WTC11 (cell line): Measurements from ENCODE around the gene ZNF329. TPM values are rescaled to one million over a fixed set of nuclear protein-coding genes. Genes with fewer than 3 reads are reported as not detected.

Source experiments
- ATAC-seq: fragments of 200-7000 bp; cut with Tn5 transposase; 2 replicates; pipeline ENCODE4 v1.10.0; 2021; ENCODE audit warnings: mild to moderate bottlenecking, moderate library complexity
- CTCF ChIA-PET: fragments of 300-600 bp; sonication (Branson Sonifier 250); formaldehyde crosslinking; loops from one replicate; lab custom pipeline; 2021; ENCODE audit warnings: antibody characterized with exemption; lab: Charles Lee
- POLR2A ChIA-PET: fragments of 350-600 bp; sonication (Branson Sonifier 250); formaldehyde crosslinking; loops from one replicate; lab custom pipeline; 2021; ENCODE audit warnings: antibody characterized with exemption; lab: Charles Lee
- DNase-seq: peaks from one replicate; pipeline ENCODE4 v3.0.0; 2021; ENCODE audit warnings: low spot score
- H3K27ac Mint-ChIP-seq: 2 replicates; pipeline ENCODE4 v1.8.0; 2021; ENCODE audit warnings: mixed read lengths
- H3K27me3 Mint-ChIP-seq: 2 replicates; pipeline ENCODE4 v1.8.0; 2021; ENCODE audit warnings: low read depth, mild to moderate bottlenecking, moderate library complexity, mixed read lengths
- H3K36me3 Mint-ChIP-seq: 2 replicates; pipeline ENCODE4 v1.8.0; 2021; ENCODE audit warnings: mixed read lengths
- H3K4me1 Mint-ChIP-seq: 2 replicates; pipeline ENCODE4 v1.8.0; 2022; ENCODE audit warnings: mixed read lengths
- H3K4me3 Mint-ChIP-seq: 2 replicates; pipeline ENCODE4 v1.8.0; 2021; ENCODE audit warnings: mild to moderate bottlenecking, moderate library complexity, mixed read lengths
- H3K9me3 Mint-ChIP-seq: 2 replicates; pipeline ENCODE4 v1.8.0; 2021; ENCODE audit warnings: mixed read lengths
- ATF1 ChIP-seq: sonication (generic); formaldehyde crosslinking; IDR thresholded peaks from 2 replicates; pipeline ENCODE4 v1.8.1; 2023; ENCODE audit warnings: mild to moderate bottlenecking, moderate library complexity, missing genetic modification reagents
- CREM ChIP-seq: sonication (generic); formaldehyde crosslinking; IDR thresholded peaks from 2 replicates; pipeline ENCODE4 v1.8.1; 2022; ENCODE audit warnings: mild to moderate bottlenecking, missing genetic modification reagents, moderate library complexity
- ESRRA ChIP-seq: sonication (generic); formaldehyde crosslinking; IDR thresholded peaks from 2 replicates; pipeline ENCODE4 v1.8.1; 2022; ENCODE audit warnings: mild to moderate bottlenecking, missing genetic modification reagents, borderline replicate concordance
- FOXK1 ChIP-seq: sonication (generic); formaldehyde crosslinking; IDR thresholded peaks from 2 replicates; pipeline ENCODE4 v1.8.0; 2022; ENCODE audit warnings: mild to moderate bottlenecking, moderate library complexity, missing genetic modification reagents
- GTF2I ChIP-seq: fragments of 250-450 bp; sonication (Bioruptor Pico); conservative IDR thresholded peaks from 2 replicates; pipeline ENCODE4 v1.4.0; 2021; ENCODE audit warnings: mild to moderate bottlenecking
- HMGA2 ChIP-seq: fragments of 250-450 bp; sonication (Bioruptor Pico); IDR thresholded peaks from 2 replicates; pipeline ENCODE4 v1.4.0; 2021; ENCODE audit warnings: mild to moderate bottlenecking, moderate library complexity
- NR3C1 ChIP-seq: sonication (generic); formaldehyde crosslinking; conservative IDR thresholded peaks from 2 replicates; pipeline ENCODE4 v1.8.1; 2023; ENCODE audit warnings: low read depth, mild to moderate bottlenecking, missing genetic modification reagents
- ZNF396 ChIP-seq: fragments of 250-450 bp; sonication (Bioruptor Pico); IDR thresholded peaks from 2 replicates; pipeline ENCODE4 v1.8.0; 2021; ENCODE audit warnings: mild to moderate bottlenecking, moderate library complexity, borderline replicate concordance
- ZNF416 ChIP-seq: fragments of 250-450 bp; sonication (Bioruptor Pico); IDR thresholded peaks from 2 replicates; pipeline ENCODE4 v1.9.0; 2021; ENCODE audit warnings: mild to moderate bottlenecking, inconsistent platforms
- ZNF671 ChIP-seq: fragments of 250-450 bp; sonication (Bioruptor Pico); IDR thresholded peaks from 2 replicates; pipeline ENCODE4 v1.8.0; 2021; ENCODE audit warnings: mild to moderate bottlenecking
- total RNA-seq: library from RNA; stranded (reverse); gene quantifications from 3 replicates; pipeline ENCODE4 v1.2.3, GENCODE V29; 2021
- TF ChIP-seq, protein P1 (sequence below): sonication (generic); formaldehyde crosslinking; IDR thresholded peaks from 2 replicates; pipeline ENCODE4 v1.8.1; 2023; ENCODE audit warnings: mild to moderate bottlenecking, moderate library complexity, missing genetic modification reagents
- TF ChIP-seq, protein P2 (sequence below): sonication (generic); formaldehyde crosslinking; IDR thresholded peaks from 2 replicates; pipeline ENCODE4 v1.8.1; 2023; ENCODE audit warnings: mild to moderate bottlenecking, missing genetic modification reagents, moderate library complexity
- TF ChIP-seq, protein P3 (sequence below): fragments of 250-450 bp; sonication (Bioruptor Pico); conservative IDR thresholded peaks from 2 replicates; pipeline ENCODE4 v1.9.0; 2021; ENCODE audit warnings: mild to moderate bottlenecking
- TF ChIP-seq, protein P4 (sequence below): sonication (generic); formaldehyde crosslinking; IDR thresholded peaks from 2 replicates; pipeline ENCODE4 v1.8.0; 2022; ENCODE audit warnings: mild to moderate bottlenecking, missing genetic modification reagents
- TF ChIP-seq, protein P5 (sequence below): fragments of 200-600 bp; IDR thresholded peaks from 2 replicates; pipeline ENCODE4 v1.8.0; 2022; ENCODE audit warnings: antibody characterized with exemption
- TF ChIP-seq, protein P6 (sequence below): fragments of 250-450 bp; sonication (Bioruptor Pico); IDR thresholded peaks from 2 replicates; pipeline ENCODE4 v1.9.0; 2021; ENCODE audit warnings: mild to moderate bottlenecking
- TF ChIP-seq, protein P7 (sequence below): sonication (generic); formaldehyde crosslinking; conservative IDR thresholded peaks from 2 replicates; pipeline ENCODE4 v1.8.1; 2023; ENCODE audit warnings: mild to moderate bottlenecking, low read depth, missing genetic modification reagents, moderate library complexity

Gene ZNF329
- total RNA-seq, 1 experiment from 2014 or later = 16.3 TPM

DNA sequence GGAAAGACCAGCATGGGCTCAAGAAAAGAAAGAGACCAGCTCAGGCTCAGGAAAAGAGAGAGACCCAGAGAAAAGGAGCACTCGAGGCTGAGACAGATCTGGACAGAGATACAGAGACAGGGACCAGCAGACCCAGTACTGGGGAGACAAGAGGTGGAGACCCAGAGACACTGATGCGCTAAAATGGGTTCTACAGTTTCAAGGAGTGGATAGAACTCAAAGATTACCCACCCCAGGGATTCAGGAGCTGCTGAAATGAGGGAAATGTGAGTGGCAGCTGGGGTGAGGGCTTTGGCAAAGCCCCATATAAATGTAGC is 51.9 kb downstream of the ZNF329 start:
- Mint-ChIP-seq H3K9me3 (peaks cover 16% of the 10 kb centered on the region), H3K27me3 (peaks cover 5% of the 10 kb centered on the region), H3K4me1 (peaks cover 12% of the 10 kb centered on the region), H3K4me3 (peak overlapping the region; percentile 73), H3K27ac (peak overlapping the region; percentile 100), H3K36me3 (peaks cover 6% of the 10 kb centered on the region)
- ATAC-seq (no peak), DNase-seq (no peak)
- CTCF ChIA-PET = interaction anchor here (1.3 to 1.5 kb wide), 3 partner anchors 40 to 77 kb away, joined by 3 read pairs; partner anchors contain the start of gene ZNF135
- TF ChIP-seq CREM (CRISPR knock-in tag) (no peak), ESRRA (no peak), ATF1 (no peak), NR3C1 (no peak), FOXK1 (CRISPR knock-in tag) (no peak), GTF2I (CRISPR knock-in tag) (no peak; the same call in 1 of the 2 replicates), ZNF396 (CRISPR knock-in tag) (no peak), ZNF671 (CRISPR knock-in tag) (no peak), ZNF416 (no peak), HMGA2 (CRISPR knock-in tag) (no peak)
- TF ChIP-seq, protein P1, sequence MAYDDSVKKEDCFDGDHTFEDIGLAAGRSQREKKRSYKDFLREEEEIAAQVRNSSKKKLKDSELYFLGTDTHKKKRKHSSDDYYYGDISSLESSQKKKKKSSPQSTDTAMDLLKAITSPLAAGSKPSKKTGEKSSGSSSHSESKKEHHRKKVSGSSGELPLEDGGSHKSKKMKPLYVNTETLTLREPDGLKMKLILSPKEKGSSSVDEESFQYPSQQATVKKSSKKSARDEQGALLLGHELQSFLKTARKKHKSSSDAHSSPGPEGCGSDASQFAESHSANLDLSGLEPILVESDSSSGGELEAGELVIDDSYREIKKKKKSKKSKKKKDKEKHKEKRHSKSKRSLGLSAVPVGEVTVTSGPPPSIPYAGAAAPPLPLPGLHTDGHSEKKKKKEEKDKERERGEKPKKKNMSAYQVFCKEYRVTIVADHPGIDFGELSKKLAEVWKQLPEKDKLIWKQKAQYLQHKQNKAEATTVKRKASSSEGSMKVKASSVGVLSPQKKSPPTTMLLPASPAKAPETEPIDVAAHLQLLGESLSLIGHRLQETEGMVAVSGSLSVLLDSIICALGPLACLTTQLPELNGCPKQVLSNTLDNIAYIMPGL (CRISPR knock-in tag) = no peak
- TF ChIP-seq, protein P2, sequence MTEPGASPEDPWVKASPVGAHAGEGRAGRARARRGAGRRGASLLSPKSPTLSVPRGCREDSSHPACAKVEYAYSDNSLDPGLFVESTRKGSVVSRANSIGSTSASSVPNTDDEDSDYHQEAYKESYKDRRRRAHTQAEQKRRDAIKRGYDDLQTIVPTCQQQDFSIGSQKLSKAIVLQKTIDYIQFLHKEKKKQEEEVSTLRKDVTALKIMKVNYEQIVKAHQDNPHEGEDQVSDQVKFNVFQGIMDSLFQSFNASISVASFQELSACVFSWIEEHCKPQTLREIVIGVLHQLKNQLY (CRISPR knock-in tag) = no peak
- TF ChIP-seq, protein P3, sequence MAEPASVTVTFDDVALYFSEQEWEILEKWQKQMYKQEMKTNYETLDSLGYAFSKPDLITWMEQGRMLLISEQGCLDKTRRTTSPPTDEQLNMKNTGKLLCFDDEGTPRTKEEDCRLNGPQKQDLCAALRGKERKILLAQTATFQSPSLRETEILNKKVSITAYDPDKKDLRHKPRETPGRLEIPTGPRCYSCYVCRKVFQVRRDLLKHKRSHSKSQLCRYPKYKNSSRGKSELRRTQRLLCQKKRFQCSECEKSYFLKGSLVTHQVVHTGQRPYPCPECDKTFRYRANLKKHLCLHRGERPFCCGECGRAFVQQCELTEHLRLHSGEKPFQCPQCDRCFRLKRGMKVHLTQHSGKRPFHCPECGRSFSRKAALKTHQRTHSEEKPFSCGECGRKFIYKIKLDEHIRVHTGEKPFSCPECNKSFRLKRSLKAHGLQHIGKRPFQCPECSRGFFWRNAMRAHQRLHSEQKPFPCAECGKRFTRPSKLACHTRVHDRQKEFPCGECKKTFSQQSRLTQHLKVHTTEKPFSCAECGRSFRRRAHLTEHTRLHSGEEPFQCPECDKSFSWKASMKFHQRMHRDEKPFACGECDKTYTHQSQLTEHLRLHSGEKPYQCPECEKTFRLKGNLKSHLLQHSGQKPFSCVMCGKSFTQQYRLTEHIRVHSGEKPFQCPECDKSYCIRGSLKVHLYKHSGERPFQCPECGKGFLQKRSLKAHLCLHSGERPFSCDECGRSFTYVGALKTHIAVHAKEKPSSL (CRISPR knock-in tag) = no peak
- TF ChIP-seq, protein P4, sequence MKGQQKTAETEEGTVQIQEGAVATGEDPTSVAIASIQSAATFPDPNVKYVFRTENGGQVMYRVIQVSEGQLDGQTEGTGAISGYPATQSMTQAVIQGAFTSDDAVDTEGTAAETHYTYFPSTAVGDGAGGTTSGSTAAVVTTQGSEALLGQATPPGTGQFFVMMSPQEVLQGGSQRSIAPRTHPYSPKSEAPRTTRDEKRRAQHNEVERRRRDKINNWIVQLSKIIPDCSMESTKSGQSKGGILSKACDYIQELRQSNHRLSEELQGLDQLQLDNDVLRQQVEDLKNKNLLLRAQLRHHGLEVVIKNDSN (CRISPR knock-in tag) = no peak
- TF ChIP-seq, protein P5, sequence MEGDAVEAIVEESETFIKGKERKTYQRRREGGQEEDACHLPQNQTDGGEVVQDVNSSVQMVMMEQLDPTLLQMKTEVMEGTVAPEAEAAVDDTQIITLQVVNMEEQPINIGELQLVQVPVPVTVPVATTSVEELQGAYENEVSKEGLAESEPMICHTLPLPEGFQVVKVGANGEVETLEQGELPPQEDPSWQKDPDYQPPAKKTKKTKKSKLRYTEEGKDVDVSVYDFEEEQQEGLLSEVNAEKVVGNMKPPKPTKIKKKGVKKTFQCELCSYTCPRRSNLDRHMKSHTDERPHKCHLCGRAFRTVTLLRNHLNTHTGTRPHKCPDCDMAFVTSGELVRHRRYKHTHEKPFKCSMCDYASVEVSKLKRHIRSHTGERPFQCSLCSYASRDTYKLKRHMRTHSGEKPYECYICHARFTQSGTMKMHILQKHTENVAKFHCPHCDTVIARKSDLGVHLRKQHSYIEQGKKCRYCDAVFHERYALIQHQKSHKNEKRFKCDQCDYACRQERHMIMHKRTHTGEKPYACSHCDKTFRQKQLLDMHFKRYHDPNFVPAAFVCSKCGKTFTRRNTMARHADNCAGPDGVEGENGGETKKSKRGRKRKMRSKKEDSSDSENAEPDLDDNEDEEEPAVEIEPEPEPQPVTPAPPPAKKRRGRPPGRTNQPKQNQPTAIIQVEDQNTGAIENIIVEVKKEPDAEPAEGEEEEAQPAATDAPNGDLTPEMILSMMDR = no peak
- TF ChIP-seq, protein P6, sequence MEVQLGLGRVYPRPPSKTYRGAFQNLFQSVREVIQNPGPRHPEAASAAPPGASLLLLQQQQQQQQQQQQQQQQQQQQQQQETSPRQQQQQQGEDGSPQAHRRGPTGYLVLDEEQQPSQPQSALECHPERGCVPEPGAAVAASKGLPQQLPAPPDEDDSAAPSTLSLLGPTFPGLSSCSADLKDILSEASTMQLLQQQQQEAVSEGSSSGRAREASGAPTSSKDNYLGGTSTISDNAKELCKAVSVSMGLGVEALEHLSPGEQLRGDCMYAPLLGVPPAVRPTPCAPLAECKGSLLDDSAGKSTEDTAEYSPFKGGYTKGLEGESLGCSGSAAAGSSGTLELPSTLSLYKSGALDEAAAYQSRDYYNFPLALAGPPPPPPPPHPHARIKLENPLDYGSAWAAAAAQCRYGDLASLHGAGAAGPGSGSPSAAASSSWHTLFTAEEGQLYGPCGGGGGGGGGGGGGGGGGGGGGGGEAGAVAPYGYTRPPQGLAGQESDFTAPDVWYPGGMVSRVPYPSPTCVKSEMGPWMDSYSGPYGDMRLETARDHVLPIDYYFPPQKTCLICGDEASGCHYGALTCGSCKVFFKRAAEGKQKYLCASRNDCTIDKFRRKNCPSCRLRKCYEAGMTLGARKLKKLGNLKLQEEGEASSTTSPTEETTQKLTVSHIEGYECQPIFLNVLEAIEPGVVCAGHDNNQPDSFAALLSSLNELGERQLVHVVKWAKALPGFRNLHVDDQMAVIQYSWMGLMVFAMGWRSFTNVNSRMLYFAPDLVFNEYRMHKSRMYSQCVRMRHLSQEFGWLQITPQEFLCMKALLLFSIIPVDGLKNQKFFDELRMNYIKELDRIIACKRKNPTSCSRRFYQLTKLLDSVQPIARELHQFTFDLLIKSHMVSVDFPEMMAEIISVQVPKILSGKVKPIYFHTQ (CRISPR knock-in tag) = no peak
- TF ChIP-seq, protein P7, sequence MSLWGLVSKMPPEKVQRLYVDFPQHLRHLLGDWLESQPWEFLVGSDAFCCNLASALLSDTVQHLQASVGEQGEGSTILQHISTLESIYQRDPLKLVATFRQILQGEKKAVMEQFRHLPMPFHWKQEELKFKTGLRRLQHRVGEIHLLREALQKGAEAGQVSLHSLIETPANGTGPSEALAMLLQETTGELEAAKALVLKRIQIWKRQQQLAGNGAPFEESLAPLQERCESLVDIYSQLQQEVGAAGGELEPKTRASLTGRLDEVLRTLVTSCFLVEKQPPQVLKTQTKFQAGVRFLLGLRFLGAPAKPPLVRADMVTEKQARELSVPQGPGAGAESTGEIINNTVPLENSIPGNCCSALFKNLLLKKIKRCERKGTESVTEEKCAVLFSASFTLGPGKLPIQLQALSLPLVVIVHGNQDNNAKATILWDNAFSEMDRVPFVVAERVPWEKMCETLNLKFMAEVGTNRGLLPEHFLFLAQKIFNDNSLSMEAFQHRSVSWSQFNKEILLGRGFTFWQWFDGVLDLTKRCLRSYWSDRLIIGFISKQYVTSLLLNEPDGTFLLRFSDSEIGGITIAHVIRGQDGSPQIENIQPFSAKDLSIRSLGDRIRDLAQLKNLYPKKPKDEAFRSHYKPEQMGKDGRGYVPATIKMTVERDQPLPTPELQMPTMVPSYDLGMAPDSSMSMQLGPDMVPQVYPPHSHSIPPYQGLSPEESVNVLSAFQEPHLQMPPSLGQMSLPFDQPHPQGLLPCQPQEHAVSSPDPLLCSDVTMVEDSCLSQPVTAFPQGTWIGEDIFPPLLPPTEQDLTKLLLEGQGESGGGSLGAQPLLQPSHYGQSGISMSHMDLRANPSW = no peak
- POLR2A ChIA-PET = interaction anchor here (1.2 to 2.0 kb wide), 4 partner anchors 40 to 95 kb away, joined by 3 to 16 read pairs (median 4); partner anchors contain the start of genes ZNF135 and ZNF606
